ENCODE results near the gene ADORA2B.
A peak's percentile ranks its signal among the peaks of the same experiment; 100 is the strongest.
"Not testable (repeated sequence)": the region's sequence is repeated elsewhere in the genome, so short reads cannot be mapped to it uniquely, and the experiment has no call there.

ADORA2B gene

DNA sequence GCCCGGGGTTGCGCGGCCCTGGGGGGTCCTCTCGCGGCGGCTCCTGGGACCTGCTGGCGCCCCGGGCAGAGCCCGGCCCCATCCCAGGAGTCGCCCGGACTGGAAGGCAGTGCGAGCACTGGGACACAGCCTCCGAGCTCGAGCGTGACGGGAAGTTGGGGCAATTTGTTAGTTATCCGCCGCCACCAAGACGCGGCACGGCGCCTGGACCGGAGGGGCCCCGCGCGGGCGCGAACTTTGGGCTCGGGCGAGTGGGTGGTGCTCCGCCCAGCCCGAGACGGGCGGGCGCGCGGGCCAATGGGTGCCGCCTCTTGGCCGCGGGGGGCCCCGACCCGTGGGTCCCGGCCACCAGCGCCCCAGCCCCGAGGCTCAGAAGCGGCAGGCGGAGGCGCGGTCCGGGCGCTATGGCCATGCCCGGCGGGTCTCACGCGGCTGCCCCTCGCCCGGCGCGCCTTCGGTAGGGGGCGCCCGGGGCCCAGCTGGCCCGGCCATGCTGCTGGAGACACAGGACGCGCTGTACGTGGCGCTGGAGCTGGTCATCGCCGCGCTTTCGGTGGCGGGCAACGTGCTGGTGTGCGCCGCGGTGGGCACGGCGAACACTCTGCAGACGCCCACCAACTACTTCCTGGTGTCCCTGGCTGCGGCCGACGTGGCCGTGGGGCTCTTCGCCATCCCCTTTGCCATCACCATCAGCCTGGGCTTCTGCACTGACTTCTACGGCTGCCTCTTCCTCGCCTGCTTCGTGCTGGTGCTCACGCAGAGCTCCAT lies at the start of gene ADORA2B:
Gene ADORA2B (plus strand): TSS at position 372 of the 768 bp plus-strand sequence. CDS start 119 bp downstream, at position 491.
- DNase-seq, result peak in 9 of 10 donors; percentile 19 to 93 (median 50)
- intact Hi-C loops (cut with DNase I), result loop anchor here (2.0 kb wide), 1 partner anchor 54 kb away; the partner anchor contains the start of genes TTC19 and ZSWIM7

DNA sequence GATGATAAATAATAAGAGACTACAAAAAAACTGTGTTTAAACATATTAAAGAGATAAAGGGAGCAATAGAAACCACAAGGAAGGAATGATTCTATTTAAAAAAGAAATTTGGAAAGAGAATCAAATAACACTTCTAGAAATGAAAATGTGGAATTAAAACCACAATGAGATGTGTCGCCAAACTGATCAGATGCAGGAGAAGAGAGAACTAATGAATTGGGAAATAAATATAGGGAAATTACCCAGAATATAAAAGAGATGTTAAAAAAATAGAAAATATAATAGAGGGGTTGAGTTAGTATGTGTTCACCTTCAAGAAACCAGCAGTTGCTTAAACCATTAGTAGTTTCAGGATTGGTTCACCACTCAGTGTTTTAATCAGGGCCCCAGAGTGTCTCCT lies 48.7 kb upstream of the ADORA2B start:
- intact Hi-C loops (cut with DNase I), result no loop called here
- DNase-seq, result no peak

DNA sequence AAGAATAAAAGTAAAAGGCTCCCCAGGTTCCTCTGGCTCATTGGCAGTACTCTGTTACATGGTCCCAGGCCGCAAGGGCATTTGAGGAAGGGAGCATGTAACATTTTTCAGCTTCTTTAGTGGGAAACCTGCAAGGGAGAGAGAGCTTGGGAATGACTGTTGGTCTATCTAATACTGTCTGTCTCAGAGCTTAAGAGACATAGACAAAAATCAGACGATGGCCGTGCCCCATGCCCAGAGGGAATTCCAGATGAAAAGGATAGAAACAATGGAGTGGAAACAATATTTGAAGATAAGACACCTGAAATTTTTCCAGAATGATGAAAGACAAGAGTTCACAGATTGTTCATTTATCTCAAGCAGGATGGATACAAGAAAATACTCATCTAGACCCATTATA lies 48.1 kb upstream of the ADORA2B start:
- no peak for DNase-seq
- intact Hi-C loops (cut with DNase I), result no loop called here

DNA sequence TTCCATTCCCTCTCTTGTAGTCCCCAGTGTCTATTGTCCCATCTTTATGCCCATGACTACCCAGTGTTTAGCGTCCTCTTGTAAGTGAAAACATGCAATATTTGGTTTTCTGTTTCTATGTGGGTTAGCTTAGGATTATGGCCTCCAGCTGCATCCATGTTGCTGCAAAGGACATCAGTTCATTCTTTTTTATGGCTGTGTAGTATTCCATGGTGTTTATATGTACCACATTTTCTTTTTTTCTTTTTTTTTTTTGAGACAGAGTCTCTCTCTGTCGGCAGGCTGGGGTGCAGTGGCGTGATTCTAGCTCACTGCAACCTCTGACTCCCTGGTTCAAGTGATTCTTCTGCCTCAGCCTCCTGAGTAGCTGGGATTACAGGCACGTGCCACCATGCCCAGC lies 45.3 kb upstream of the ADORA2B start:
- intact Hi-C loops (cut with DNase I), result not testable (repeated sequence)

DNA sequence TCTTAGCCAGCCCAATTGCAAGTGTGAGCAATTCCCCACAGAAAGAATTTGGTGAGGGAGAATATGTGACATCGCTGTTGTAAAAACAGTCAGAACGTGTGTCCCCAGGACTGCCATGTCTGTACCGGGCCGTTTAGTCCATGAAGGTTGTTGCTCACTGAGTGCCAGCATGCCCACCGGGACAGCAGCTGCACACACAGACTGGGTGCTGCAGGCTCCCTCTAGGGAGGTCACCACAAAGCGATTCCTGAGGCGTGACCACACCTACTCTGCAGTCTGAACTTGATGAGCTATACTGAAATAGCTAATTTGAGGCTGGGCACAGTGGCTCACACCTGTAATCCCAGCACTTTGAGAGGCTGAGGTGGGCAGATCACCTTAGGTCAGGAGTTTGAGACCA lies 44.1 kb upstream of the ADORA2B start:
- DNase-seq, result peak in 1 of 10 donors; percentile 19
- intact Hi-C loops (cut with DNase I), result no loop called here

More for the DNA sequence above, 45.3 kb upstream of the ADORA2B start:
- not testable (repeated sequence) for DNase-seq

DNA sequence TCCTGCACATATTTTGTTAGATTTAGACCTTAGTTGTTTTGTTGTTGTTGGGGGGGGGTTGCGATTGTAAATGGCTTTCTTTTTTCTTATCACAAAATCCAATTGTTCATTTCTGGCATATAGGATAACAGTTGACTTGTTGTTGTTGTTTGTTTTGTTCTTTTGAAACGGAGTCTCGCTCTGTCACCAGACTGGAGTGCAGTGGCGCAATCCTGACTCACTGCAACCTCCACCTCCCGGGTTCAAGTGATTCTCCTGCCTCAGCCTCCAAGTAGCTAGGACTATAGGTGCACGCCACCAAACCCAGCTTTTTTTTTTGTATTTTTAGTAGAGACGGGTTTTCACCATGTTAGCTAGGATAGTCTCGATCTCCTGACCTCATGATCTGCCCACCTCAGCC lies 39.7 kb upstream of the ADORA2B start:
- intact Hi-C loops (cut with DNase I), result not testable (repeated sequence)
- peak in 1 of 10 donors; percentile 57 for DNase-seq

DNA sequence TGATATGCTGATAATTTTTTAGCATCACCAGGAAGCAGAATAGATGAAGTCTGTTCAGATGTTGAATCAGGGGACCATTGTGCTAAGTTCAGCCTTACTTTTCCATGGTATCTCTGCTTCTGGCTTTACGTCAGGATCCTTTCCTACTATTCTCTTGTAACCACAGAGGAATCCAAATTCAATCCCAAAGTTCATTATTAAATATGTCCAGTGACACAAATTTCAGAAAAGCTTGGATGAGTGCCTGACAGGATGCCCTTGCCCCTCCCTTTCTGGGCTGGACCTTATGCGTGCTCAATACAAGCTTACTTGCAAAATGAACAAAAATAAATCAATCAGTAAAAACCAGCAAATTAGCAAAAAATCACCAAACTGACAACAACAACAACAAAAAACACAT lies 37.6 kb upstream of the ADORA2B start:
- intact Hi-C loops (cut with DNase I), result no loop called here
- no peak for DNase-seq

DNA sequence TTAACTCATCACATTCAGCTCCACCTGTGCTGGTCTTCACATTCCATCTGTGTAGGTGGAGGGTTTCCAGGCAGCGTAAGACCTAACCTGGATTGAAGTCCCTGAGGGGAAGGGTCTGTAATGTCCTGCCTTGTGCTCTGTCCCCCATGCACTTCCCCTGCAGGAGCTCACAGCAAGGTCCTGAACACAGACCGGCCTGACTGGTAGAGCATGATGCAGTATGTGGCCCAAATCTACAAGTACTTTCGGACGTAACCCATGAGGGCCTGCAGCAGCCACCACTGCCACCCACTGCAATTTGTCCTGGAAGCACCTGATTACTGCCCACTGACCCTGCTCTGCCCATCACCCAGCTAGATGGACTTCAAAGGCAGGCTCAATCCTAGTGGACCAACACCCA lies 36.6 kb upstream of the ADORA2B start:
- intact Hi-C loops (cut with DNase I), result no loop called here
- peak in 1 of 10 donors; percentile 27 for DNase-seq

DNA sequence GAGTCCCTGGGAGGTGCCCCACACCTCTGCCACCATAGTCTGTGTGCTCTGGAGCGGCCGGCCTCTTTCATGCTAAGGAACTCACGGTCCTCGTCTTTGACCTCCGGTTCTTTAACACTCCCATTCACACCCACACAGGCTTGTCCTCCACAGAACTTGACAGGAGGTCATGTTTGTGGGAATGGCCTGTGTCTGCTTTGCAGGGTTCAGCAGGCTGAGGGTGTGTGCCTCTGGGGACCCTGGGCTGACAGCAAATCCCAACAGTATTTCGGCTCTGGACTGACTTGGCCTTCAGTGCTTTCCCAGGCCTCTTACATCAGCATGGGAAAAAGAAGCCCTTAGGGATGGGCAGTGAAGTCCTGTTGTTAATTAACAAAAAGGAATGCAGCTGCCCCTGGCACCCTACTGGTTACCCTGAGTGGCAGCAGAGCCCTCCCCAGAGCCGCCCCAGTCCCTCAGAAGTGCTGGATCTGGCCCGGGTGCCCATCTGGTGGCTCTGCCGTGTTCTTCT lies 35.4 kb upstream of the ADORA2B start:
- DNase-seq, result peak in 1 of 10 donors; percentile 63
- intact Hi-C loops (cut with DNase I), result no loop called here

DNA sequence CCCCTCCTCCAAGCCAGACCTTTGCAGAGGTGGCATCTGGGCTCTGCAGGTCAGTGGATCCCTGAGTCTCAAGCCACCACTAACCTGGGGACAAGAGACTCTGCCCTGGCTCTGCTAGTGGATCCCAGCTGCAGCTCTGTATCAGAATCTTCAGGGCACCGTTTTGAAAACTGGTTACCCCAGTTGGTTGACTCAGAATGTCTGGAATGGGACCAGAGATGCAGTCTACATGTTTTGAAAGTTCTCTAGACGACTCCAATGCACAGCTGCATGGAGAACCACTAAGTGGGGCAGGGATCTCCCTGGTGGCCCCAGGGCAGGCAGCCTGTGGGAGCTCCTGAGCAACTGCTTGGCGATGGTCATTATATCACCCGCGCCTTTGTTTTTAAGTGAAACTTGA lies 34.1 kb upstream of the ADORA2B start:
- peak in 1 of 10 donors; percentile 26 for DNase-seq
- intact Hi-C loops (cut with DNase I), result no loop called here

DNA sequence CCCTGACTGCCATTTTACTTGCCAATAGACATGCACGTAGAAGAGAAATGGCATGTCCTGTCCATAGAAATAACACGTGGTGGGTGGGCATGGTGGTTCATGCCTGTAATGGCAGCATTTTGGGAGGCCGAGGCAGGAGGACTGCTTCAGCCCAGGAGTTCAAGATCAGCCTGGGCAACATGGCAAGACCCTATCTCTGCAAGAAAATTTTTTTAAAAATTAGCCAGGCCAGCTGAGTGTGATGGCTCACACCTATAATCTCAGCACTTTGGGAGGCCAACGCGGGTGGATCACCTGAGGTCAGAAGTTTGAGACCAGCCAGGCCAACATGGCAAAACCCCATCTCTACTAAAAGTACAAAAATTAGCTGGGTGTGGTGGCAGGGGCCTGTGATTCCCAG lies 33.2 kb upstream of the ADORA2B start:
- DNase-seq, result peak in 1 of 10 donors; percentile 22
- intact Hi-C loops (cut with DNase I), result not testable (repeated sequence)

DNA sequence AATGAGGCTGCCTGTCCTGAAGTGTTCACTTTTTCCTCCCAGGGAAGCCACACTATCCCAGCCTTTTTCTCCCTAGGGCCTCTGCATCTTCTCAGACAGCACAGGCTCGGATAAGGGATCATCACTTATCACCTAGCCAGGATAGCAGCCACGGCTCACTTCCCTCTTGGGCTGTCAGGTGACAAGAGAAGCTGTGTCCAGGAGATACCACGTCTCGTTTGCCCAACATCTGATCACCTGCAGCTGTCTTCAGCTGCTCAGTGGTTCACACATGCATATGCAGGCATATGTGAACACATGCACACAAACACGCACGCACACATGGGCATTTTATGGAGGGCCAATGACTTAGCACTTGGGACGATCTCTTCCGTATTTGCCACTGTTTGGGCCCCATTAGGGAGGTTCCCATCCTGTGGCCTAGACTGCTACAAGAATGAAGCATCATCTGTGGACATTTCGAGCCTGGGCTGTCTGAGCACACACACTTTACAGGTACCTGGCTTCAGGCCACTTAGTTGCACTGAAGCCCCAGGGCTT lies 32.4 kb upstream of the ADORA2B start:
- intact Hi-C loops (cut with DNase I), result no loop called here
- no peak for DNase-seq

DNA sequence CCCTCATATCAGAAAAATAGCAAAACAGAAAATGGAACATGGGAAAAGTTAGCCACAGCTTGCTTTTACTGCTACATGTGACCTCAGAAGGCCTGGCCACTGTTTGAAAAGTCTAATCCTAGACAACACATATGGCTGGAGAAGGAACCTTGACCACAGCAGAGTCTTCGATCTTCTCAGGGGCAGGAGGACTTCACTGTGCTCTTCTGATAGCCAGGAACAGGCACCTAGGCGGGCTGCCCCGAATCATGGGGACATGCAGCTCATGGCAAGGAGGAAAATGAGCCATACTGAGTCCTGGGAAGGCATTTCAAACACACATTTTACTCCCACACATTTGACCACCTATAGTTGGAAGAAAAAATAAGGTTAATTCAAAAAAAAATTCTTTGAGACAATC lies 31.1 kb upstream of the ADORA2B start:
- intact Hi-C loops (cut with DNase I), result no loop called here

DNA sequence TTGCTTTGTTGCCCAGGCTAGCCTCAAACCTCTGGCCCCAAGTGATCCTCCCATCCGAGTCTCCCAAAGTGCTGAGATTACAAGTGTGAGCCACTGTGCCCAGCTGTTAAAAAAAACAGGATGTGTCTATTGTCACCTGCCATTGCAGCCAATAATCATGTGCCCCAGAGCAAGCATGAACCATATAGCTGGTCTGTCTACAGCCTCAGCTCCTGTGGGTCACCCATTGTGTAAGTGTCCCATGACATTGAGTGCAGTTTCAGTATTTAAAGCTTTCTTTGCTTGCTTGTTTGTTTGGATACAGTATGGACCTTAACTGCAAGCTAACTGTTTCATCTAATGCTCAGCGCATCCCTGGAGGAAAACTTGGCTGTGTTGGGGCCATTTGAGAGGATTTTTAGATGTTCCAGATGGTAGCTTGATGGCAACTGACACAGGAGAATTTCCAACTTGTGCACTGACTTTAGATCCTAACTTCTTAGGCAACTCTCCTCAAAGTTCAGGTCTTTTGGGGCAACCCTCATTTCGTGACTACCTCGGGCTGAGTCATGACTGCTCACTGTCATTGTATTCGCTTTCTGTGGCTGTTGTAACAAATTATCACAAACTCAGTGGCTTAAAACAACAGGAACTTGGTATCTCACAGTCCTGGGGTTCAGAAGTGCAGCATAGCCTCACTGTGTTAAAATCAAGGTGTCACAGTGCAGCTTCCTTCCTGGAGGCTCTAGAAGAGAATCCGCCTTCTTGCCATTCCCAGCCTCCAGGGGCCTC lies 30.3 kb upstream of the ADORA2B start:
- intact Hi-C loops (cut with DNase I), result no loop called here
- DNase-seq, result no peak

More for the DNA sequence above, 31.1 kb upstream of the ADORA2B start:
- no peak for DNase-seq

DNA sequence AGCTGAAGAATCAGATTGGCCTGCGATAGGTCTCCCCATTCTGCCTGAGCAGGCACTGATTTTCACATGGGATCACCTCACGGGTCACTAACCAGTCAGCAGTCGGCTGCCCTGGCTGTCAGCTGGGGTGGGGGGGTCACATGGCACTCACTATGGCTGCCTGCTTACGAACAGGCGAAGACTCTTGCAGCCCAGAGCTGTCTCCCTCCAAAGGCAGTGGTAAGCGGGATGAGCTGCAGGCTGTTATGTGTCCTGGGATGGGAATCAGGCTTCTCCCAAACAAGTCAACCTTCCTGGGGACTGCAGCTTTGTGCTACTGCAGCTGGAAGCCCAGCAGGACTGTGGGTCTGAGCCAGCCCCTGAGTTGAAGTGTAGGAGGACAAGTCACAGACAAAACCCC lies 29.0 kb upstream of the ADORA2B start:
- DNase-seq, result peak in 1 of 10 donors; percentile 47
- intact Hi-C loops (cut with DNase I), result no loop called here

DNA sequence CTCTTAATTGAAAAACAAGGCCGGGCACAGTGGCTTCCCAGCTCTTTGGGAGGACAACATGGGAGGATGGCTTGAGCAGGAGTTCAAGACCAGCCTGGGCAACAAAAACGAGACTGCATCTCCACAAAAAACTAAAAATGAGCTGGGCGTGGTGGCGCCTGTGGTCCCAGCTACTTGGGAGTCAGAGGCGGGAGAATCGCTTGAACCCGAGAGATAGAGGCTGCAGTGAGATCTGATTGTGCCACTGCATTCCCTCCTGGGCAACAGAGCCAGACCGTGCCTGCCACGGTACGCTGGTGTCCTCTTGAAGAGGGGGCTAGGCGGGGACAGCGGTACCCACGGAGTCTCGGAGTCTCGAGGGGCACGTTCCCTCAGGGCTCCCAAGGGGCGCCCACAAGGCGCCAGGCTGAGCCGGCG lies 27.9 kb upstream of the ADORA2B start:
- intact Hi-C loops (cut with DNase I), result no loop called here

DNA sequence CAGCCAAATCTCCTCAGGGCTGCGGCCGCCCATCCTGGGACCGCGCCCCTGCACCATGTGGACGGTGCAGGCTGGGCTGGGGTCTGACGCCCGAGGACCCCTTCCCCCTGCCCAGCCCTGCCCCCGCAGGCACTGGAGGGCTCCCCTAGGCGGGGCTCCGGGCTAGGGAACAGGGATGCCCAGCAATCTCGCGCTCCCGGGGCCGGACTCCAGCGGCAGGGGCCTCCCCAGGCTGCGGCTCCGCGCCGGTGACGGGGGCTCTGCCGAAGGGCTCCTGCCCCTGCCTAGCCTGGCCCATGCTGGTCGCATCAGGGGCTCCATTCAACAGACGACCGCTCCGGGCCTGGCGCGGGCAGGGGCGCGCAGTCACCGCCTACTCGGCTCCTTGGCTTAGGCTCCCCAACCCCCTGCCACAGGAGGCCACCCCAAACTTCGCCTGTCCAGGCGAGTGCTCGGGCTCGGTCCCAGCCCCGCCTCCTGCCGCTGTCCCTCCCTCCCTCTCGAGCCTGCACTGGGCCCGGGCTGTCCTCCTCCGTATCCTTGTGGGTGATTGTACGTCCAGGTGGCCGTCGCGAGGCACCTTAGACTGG lies 27.4 kb upstream of the ADORA2B start:
- intact Hi-C loops (cut with DNase I), result no loop called here
- peak in 1 of 10 donors; percentile 65 for DNase-seq

More for the DNA sequence above, 27.9 kb upstream of the ADORA2B start:
- DNase-seq, result peak in 1 of 10 donors; percentile 50

DNA sequence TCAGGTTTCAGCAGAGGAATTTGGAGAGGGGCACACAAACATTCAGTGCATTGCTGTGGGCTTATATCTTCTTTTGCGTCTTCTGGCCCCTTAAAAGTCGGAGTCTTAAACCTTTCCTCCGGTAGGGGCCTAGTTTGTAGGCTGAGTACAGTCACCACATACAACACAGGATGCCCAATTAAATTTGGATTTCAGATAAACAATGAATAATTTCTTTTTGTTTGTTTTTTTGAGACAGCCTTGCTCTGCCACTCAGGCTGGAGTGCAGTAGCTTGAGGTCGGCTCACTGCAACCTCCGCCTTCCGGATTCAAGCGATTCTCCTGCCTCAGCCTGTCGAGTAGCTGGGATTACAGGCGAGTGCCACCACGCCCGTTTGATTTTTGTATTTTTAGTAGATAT lies 26.7 kb upstream of the ADORA2B start:
- intact Hi-C loops (cut with DNase I), result no loop called here

DNA sequence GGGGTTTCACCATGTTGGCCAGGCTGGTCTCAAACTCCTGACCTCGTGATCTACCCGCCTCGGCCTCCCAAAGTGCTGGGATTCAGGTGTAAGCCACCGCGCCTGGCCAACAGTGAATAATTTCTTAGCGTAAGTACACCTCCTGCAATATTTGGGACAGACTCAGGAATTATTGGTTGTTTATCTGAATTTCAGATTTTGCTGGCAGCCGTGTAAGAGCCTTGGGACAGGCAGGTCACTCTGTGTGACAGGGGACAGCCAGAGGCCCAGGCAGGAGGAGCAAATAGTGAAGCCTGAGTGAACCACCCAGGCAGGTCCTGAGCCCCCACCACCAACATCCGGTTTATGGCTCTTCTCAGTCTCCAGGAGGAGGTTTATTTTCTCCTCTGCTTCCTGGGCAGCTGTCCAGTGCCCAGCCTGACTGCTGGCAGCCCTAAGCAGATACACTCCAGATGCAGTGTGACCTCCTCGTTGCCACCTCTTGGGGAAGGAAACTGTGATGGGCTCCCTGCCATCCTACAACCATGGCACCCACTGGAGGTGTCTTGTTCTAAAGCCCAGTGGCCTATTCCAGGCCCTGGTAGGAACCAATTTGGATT lies 26.2 kb upstream of the ADORA2B start:
- intact Hi-C loops (cut with DNase I), result no loop called here
- peak in 1 of 10 donors; percentile 56 for DNase-seq

More for the DNA sequence above, 26.7 kb upstream of the ADORA2B start:
- no peak for DNase-seq

DNA sequence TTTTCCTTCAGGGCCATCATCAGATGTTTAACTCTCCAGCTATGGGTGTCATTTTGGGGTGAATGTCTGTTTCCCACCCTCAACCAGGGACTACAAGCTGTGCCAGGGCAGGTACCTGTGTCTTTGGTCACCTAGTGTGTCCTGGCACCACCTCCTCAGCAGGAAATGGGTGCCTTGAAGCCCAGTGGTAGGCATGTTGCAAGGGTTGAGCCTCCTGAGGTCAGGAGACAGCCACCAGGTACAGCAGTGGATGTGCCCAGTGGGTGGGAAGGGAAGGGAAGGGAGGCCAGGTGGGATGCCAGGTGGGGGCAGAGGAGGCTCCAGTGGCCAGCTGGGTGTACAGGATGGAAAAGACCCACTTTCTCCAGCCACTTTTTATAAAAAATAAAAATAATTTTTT lies 25.5 kb upstream of the ADORA2B start:
- intact Hi-C loops (cut with DNase I), result no loop called here
- peak in 1 of 10 donors; percentile 72 for DNase-seq

Data from posterior cingulate gyrus (tissue), 11 donors.